Lung (tissue), 12 donors: ENCODE measurements around the gene SLC35F5. TPM values are rescaled to one million over a fixed set of nuclear protein-coding genes. Genes with fewer than 3 reads are reported as not detected.
"Not testable (repeated sequence)": the region's sequence is repeated elsewhere in the genome, so short reads cannot be mapped to it uniquely, and the experiment has no call there.

Experiments used
- ATAC-seq: fragments of 200-7000 bp; cut with Tn5 transposase; one replicate; pipeline ENCODE4 v1.9.1; 2020; ENCODE audit warnings: moderate number of reproducible peaks; ENCODE audit not compliant: insufficient read depth, low FRiP score
- DNase-seq, 3 donors: peaks; one replicate each; pipeline ENCODE4 v3.0.0-alpha.2; 2013 to 2017
- H3K27ac ChIP-seq, 2 donors: one replicate each; pipeline ENCODE4 v1.5.1; 2013; ENCODE audit warnings: mild to moderate bottlenecking in 2 of 2, moderate library complexity in 2 of 2, control low read depth in 1 of 2, inconsistent platforms in 1 of 2, low read depth in 1 of 2, low read length in 1 of 2
- H3K27me3 ChIP-seq, 3 donors: one replicate each; pipeline ENCODE4 v1.5.1; 2013; ENCODE audit warnings: low read length in 2 of 3; ENCODE audit not compliant: control insufficient read depth in 3 of 3, insufficient read depth in 3 of 3
- H3K36me3 ChIP-seq, 4 donors: one replicate each; pipeline ENCODE4 v1.5.1; 2013; ENCODE audit warnings: low read length in 4 of 4, mild to moderate bottlenecking in 1 of 4, moderate library complexity in 1 of 4; ENCODE audit not compliant: control insufficient read depth in 4 of 4, insufficient read depth in 4 of 4
- H3K4me1 ChIP-seq, 5 donors: one replicate each; pipeline ENCODE4 v1.5.1; 2013; ENCODE audit warnings: low read length in 5 of 5, mild to moderate bottlenecking in 2 of 5, moderate library complexity in 1 of 5; ENCODE audit not compliant: control insufficient read depth in 5 of 5, insufficient read depth in 5 of 5
- H3K4me3 ChIP-seq: one replicate; pipeline ENCODE4 v1.5.1; 2013; ENCODE audit warnings: mild to moderate bottlenecking, control low read depth, moderate library complexity
- H3K9ac ChIP-seq, 2 donors: one replicate each; pipeline ENCODE4 v1.5.1; 2013; ENCODE audit warnings: low read length in 2 of 2, control low read depth in 1 of 2; ENCODE audit not compliant: insufficient read depth in 1 of 2
- H3K9me3 ChIP-seq, 4 donors: one replicate each; pipeline ENCODE4 v1.5.1; 2013; ENCODE audit warnings: low read length in 3 of 4, mild to moderate bottlenecking in 1 of 4, moderate library complexity in 1 of 4; ENCODE audit not compliant: control insufficient read depth in 4 of 4, insufficient read depth in 3 of 4
- CTCF ChIP-seq: IDR thresholded peaks from 2 replicates; pipeline ENCODE4 v1.5.1; 2012; ENCODE audit warnings: mild to moderate bottlenecking; ENCODE audit errors: control extremely low read depth, extremely low read depth
- WGBS, 2 donors: extraction: QIAGEN DNeasy Blood & Tissue Kit; methylation state at CpG; one replicate each; pipeline ENCODE4 v1.1.7; 2013; 5-methylcytosine and 5-hydroxymethylcytosine counted together
- polyA plus RNA-seq, 2 donors: library from polyadenylated mRNA; stranded (reverse); fragments of 200-250 nt; gene quantifications; one replicate each; pipeline ENCODE4 v1.2.1, GENCODE V29; 2013
- total RNA-seq, 2 donors: library from RNA; depleted of rRNA in 1 of 2; stranded (reverse); fragments of >200 nt in 1 of 2; gene quantifications; one replicate each; pipeline ENCODE4 v1.2.1, GENCODE V29; 2014 to 2021
- donor health status: control.
- donor health status: control.
- donor health status: Bipolar disorder and iron deficiency.
- donor health status: healthy.
- donor health status: DM: yes; HTN: yes; CAD: no.

Gene SLC35F5
- total and polyA plus RNA-seq, 4 donors, result 17.8 to 216 (median 37.9) TPM

GRCh38 chr2:113675875-113676274 is 80.6 kb downstream of the SLC35F5 start:
- no peak overlapping the region for H3K4me3 ChIP-seq
- no peak overlapping the region for H3K9ac ChIP-seq
- 65 to 74% methylated on average over 9 of the region's 9 CpGs for WGBS, 2 donors
- H3K9me3 ChIP-seq, result no peaks in the 10 kb centered on the region
- no peaks in the 10 kb centered on the region for H3K36me3 ChIP-seq
- no peak for TF ChIP-seq CTCF
- ATAC-seq, result no peak
- peak overlapping the region in 1 of 2 donors; percentile 26 for H3K27ac ChIP-seq
- no peak for DNase-seq
- no peaks in the 10 kb centered on the region for H3K27me3 ChIP-seq
- no peaks in the 10 kb centered on the region for H3K4me1 ChIP-seq

- ATAC-seq, result no peak
- no peak overlapping the region for H3K9ac ChIP-seq
- H3K27me3 ChIP-seq, result no peaks in the 10 kb centered on the region
- H3K9me3 ChIP-seq, result peaks cover 0 to 2% (median 0%) of the 10 kb centered on the region in 4 donors
- no peak for TF ChIP-seq CTCF
- DNase-seq, result no peak
- H3K36me3 ChIP-seq, result no peaks in the 10 kb centered on the region
- H3K4me1 ChIP-seq, result no peaks in the 10 kb centered on the region
- no peak overlapping the region for H3K27ac ChIP-seq
- H3K4me3 ChIP-seq, result no peak overlapping the region
- 68 to 77% methylated on average over 6 to 7 of the region's 7 CpGs for WGBS, 2 donors
These were observed 84.0 kb downstream of the SLC35F5 start for GRCh38 chr2:113672326-113672932.

GRCh38 chr2:113669013-113669412 is 87.4 kb downstream of the SLC35F5 start:
- H3K4me3 ChIP-seq, result not testable (repeated sequence)

DNA sequence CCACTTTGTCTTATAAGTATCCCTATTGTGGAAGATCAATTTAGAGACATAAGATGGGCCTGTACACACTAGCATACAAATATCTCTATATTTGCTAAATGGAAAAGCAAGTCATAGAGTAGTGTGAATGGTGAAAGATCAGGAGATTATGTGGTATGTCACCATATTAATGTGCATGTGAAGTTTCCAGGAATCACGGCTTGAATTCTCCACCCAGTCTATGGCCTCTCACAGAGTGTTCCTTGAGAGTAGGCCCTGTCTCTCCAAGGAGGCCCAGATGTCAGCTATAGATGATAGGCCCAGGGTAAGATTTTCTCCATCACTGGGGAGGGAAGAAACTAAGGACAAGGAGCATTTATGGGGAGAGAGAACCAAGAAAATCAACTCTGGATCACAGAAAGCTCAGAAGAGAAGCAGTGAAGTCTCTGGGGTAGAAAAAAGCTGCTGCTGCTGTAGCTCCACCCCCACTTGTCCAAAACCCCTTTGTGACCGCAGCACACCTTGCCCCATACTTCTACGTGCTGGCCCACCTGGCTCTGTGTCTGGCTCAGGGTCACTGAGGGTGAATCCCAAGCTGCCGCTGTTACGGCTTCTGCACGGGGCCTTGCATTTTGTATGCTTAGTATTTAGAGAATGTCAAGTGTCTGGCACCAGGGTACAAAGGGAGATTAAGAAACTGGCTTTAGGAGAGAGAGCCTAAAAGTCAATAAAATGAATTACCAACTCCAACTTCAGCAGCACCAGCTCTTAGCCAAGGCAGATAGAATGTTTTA is 91.5 kb downstream of the SLC35F5 start:
- not testable (repeated sequence) for H3K9me3 ChIP-seq, H3K4me3 ChIP-seq, H3K4me1 ChIP-seq, H3K36me3 ChIP-seq, H3K27me3 ChIP-seq, ATAC-seq, H3K27ac ChIP-seq, H3K9ac ChIP-seq
- DNase-seq, result peak in 2 of 3 donors; percentile 14 to 47
- 75 to 84% methylated on average over 6 of the region's 6 CpGs for WGBS, 2 donors

More at GRCh38 chr2:113669013-113669412, 87.4 kb downstream of the SLC35F5 start:
- not testable (repeated sequence) for H3K4me1 ChIP-seq, H3K9ac ChIP-seq, H3K36me3 ChIP-seq, H3K27ac ChIP-seq, H3K9me3 ChIP-seq, H3K27me3 ChIP-seq, DNase-seq, ATAC-seq
- 96% methylated on average over 18 to 21 of the region's 21 CpGs for WGBS, 2 donors

DNA sequence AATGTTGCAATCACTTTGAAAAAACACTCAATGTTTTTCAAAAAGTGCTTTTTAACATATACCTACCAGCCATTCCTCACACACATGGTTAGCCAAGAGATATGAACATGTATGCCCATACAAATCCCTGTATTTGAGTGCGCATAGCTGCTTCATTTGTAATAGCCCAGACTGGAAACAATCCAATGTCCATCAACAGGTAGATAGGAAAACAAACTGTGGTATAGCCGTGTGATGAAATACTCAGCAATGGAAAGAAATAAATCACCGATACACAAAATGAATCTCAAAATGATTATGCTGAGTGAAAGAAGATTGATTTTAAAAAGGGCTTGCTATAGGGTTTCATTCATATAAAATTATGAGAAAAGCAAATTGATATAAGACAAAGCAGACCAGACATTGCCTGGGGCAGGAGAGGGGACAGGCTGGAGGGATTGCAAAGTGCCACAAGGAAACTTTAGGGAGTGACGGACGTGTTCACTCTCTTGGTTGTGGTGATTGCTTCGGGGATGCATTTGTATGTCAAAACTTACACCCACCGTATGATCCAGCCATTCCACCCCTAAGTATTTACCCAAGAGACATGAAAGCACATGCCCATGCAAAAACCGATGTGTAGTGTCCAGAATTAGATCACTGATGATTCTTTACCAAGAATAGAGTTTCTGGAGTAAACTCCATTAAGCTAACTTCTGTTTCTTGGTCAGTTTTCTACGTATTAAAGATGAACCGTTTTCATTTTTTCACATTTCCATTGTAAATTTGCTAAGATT is 93.0 kb downstream of the SLC35F5 start:
- not testable (repeated sequence) for H3K27me3 ChIP-seq, DNase-seq, ATAC-seq, H3K4me3 ChIP-seq, H3K36me3 ChIP-seq, H3K4me1 ChIP-seq, H3K27ac ChIP-seq, H3K9me3 ChIP-seq, H3K9ac ChIP-seq
- 81 to 94% methylated on average over 10 of the region's 10 CpGs for WGBS, 2 donors
